Activated naive CD4-positive, alpha-beta T cell treated with anti-CD3 and anti-CD28 coated beads, Interleukin-2, amount 10 ng/mL, durations not matched to agents 7 days and 5 days (primary cell): ENCODE results near the gene PFKFB4.
"Not testable (repeated sequence)": the region's sequence is repeated elsewhere in the genome, so short reads cannot be mapped to it uniquely, and the experiment has no call there.

Experiments
- CTCF ChIA-PET: fragments of 350-600 bp; sonication (Branson Sonifier 250); formaldehyde crosslinking; loops from one replicate; lab custom pipeline; 2021; ENCODE audit warnings: antibody characterized with exemption; lab: Charles Lee
- DNase-seq: peaks from one replicate; pipeline ENCODE4 v3.0.0-alpha.2; 2020
- H3K27ac Mint-ChIP-seq: one replicate; pipeline ENCODE4 v1.8.0; 2021; ENCODE audit warnings: mild to moderate bottlenecking, moderate library complexity, mixed read lengths
- H3K27me3 Mint-ChIP-seq: one replicate; pipeline ENCODE4 v1.8.0; 2021; ENCODE audit warnings: mild to moderate bottlenecking, mixed read lengths
- H3K36me3 Mint-ChIP-seq: one replicate; pipeline ENCODE4 v1.8.0; 2021; ENCODE audit warnings: mixed read lengths
- H3K4me1 Mint-ChIP-seq: one replicate; pipeline ENCODE4 v1.8.0; 2021; ENCODE audit warnings: mixed read lengths
- H3K4me3 Mint-ChIP-seq: one replicate; pipeline ENCODE4 v1.8.0; 2021; ENCODE audit warnings: mild to moderate bottlenecking, moderate library complexity, mixed read lengths
- H3K9me3 Mint-ChIP-seq: one replicate; pipeline ENCODE4 v1.8.0; 2021; ENCODE audit warnings: mixed read lengths

PFKFB4 gene

DNA sequence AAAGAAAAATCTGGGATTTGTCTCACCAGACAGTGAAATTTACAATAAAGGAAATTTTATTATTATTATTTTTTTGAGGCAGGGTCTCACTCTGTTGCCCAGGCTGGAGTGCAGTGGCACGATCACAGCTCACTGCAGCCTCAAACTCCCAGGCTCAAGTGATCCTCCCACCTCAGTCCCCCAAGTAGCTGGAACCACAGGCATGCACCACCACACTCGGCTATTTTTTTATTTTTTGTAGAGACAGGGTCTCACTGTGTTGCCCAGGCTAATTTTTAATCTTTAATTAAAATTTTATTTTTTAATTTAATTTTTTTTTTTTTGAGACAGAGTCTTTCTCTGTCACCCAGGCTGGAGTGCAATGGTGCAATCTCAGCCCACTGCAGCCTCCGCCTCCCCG, 82.6 kb downstream of the PFKFB4 start:
- not testable (repeated sequence) for H3K27ac Mint-ChIP-seq, H3K27me3 Mint-ChIP-seq, H3K9me3 Mint-ChIP-seq, DNase-seq, H3K4me3 Mint-ChIP-seq
- peaks cover 31% of the 10 kb centered on the region for H3K36me3 Mint-ChIP-seq
- H3K4me1 Mint-ChIP-seq: peaks cover 76% of the 10 kb centered on the region
- CTCF ChIA-PET: interaction anchor here (0.7 to 3.5 kb wide), 7 partner anchors 28 to 75 kb away, joined by 3 to 25 read pairs (median 5); partner anchors contain the start of gene ATRIP

DNA sequence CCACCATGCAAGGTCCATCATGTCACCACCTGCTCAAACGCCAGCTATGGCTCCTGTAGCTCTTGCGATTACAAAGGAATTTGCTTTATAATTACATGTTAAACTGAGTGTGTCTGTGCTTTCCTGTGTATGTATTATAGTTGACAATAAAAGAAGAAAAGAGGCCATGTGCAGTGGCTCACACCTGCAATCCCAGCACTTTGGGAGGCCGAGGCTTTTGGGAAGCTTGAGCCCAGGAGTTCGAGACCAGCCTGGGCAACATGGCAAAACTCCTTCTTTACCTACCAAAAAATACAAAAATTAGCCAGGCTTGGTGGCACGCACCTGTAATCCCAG, 83.0 kb downstream of the PFKFB4 start:
- H3K4me3 Mint-ChIP-seq: peak overlapping the region; percentile 80
- DNase-seq: no peak
- H3K27me3 Mint-ChIP-seq: no peaks in the 10 kb centered on the region
- peaks cover 76% of the 10 kb centered on the region for H3K4me1 Mint-ChIP-seq
- peak overlapping the region; percentile 97 for H3K27ac Mint-ChIP-seq
- H3K36me3 Mint-ChIP-seq: peaks cover 32% of the 10 kb centered on the region
- no peaks in the 10 kb centered on the region for H3K9me3 Mint-ChIP-seq
- CTCF ChIA-PET: interaction anchor here (0.7 to 3.5 kb wide), 8 partner anchors 28 to 83 kb away, joined by 3 to 25 read pairs (median 5); partner anchors contain the start of genes ATRIP and PFKFB4

DNA sequence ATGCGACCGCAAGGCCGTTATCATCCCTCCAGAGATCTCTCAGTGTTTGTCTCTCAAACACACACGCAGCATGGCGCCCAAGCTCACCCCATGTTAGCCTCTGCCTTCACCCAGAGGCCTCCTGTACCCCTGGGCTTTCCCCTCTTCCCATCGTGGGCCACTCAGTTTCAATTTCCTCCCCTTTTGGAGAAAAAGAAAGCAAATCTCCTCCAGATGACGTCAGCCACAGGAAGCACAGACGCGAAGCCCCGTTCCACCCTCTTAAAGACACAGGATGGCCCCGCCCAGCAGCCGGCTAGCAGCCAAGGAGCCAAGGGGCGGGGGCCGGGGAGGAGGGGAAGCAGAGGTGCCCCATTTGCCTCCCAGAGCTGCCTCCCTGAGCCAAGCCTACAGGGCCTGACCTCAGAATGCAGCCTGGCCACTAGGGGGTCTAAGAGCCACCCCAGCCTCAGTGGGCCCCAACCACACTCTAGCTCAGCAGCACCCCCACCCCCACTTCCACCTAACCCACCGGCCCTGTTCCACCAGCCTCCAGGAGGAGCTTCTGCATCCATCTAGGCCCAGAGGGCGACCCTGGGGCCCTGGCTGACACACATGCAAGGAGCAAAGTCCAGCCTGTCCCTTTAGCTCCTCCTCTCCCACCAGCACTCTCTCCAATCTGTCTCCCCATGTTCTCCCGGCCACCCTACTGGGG, 83.5 kb downstream of the PFKFB4 start:
- DNase-seq: peak; percentile 97
- Mint-ChIP-seq H3K27me3 (no peaks in the 10 kb centered on the region), H3K36me3 (peaks cover 33% of the 10 kb centered on the region), H3K9me3 (no peaks in the 10 kb centered on the region), H3K4me1 (peaks cover 76% of the 10 kb centered on the region), H3K27ac (peak overlapping the region; percentile 97), H3K4me3 (peak overlapping the region; percentile 80)
- CTCF ChIA-PET: interaction anchor here (0.5 to 3.5 kb wide), 13 partner anchors 16 to 84 kb away, joined by 3 to 25 read pairs (median 4); partner anchors contain the start of genes ATRIP and PFKFB4

DNA sequence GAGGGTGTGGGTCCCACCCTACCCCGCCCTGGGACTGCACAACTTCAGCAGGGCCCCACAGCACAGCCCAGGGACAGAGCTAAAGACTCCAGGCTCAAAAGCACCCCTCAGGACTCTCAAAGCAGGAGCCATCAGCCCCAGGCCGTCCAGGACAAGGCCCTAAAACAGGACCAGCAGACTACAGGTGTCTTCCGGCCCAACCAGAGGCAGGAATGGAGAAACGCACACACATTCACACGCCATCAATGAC, 84.0 kb downstream of the PFKFB4 start:
- peak overlapping the region; percentile 80 for H3K4me3 Mint-ChIP-seq
- peak overlapping the region; percentile 97 for H3K27ac Mint-ChIP-seq
- no peaks in the 10 kb centered on the region for H3K9me3 Mint-ChIP-seq
- no peaks in the 10 kb centered on the region for H3K27me3 Mint-ChIP-seq
- DNase-seq: no peak
- CTCF ChIA-PET: interaction anchor here (0.5 to 3.5 kb wide), 11 partner anchors 17 to 84 kb away, joined by 3 to 25 read pairs (median 4); partner anchors contain the start of genes ATRIP and PFKFB4
- H3K4me1 Mint-ChIP-seq: peaks cover 76% of the 10 kb centered on the region
- peaks cover 35% of the 10 kb centered on the region for H3K36me3 Mint-ChIP-seq

DNA sequence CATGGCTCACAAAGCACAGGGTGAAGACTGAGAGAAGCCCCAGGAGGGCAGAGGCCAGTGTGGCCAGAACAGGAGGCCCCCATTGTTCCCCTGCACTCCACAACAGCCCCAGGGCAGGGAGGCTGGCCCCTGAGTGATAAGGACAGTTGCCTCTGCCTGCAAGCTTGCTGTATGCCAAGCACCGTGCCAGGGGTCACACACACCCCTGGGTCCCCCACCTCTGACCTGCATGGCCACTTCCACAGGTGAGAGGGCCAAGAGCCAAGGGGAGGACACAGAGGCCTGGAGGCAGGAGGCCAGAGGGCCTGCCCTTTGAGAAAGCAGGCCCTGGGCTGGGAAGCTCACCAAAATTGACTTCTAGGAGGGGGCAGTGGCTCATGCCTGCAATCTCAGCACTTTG, 86.3 kb downstream of the PFKFB4 start:
- peaks cover 75% of the 10 kb centered on the region for H3K4me1 Mint-ChIP-seq
- CTCF ChIA-PET: interaction anchor here (1.0 to 1.4 kb wide), 2 partner anchors 34 to 37 kb away, joined by 3 to 5 read pairs; no protein-coding TSS in a partner anchor

DNA sequence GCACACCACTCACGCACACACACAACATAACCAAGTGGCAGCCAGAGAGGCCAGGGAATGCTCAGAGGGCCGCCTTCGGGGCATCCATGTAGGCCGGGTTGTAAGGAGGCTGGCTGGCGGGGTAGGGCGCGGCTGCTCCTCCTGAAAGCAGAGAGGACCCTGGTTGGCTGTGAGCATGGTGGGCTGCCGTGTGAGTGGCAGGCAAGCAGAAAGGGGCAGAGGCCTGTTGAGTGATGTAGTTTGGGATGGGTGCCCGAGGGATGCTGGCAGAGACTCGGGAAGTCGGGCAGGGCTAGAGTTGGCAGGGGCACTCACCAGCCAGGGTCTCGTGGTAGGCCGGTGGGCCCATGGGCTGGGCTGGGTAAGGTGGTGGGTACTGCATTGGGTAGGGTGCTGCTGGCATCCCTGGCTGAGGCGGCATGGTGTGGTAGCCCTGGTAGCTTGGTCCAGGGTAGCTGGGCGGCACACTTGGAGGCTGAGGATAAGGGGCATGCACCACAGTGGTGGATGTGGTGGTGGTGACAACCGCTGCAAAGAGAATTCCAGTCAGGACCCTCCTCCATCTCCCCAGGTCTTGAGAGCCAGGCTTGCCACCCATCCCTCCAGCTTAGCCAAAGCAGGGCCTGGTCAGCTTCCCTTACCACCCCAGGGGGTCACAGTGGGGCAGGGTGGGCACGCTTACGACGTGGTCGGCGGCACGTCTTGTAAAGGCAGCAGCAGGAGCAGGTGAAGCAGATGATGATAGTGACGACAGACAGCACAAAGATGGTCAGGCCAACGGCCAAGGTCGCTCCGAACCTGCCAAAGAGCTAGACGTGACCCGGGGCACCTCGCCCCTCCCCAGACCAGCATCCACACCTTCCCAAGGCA, 87.3 kb downstream of the PFKFB4 start:
- Mint-ChIP-seq H3K4me1 (peaks cover 70% of the 10 kb centered on the region), H3K36me3 (peaks cover 40% of the 10 kb centered on the region), H3K27me3 (no peaks in the 10 kb centered on the region), H3K4me3 (peak overlapping the region; percentile 52), H3K9me3 (no peaks in the 10 kb centered on the region), H3K27ac (peak overlapping the region; percentile 77)
- DNase-seq: no peak
- CTCF ChIA-PET: interaction anchor here (1.0 to 3.6 kb wide), 3 partner anchors 33 to 39 kb away, joined by 3 to 25 read pairs (median 5); no protein-coding TSS in a partner anchor

More for the DNA sequence above, 86.3 kb downstream of the PFKFB4 start:
- peak overlapping the region; percentile 52 for H3K4me3 Mint-ChIP-seq
- no peak for DNase-seq
- H3K9me3 Mint-ChIP-seq: no peaks in the 10 kb centered on the region
- H3K36me3 Mint-ChIP-seq: peaks cover 46% of the 10 kb centered on the region
- peak overlapping the region; percentile 77 for H3K27ac Mint-ChIP-seq
- no peaks in the 10 kb centered on the region for H3K27me3 Mint-ChIP-seq

DNA sequence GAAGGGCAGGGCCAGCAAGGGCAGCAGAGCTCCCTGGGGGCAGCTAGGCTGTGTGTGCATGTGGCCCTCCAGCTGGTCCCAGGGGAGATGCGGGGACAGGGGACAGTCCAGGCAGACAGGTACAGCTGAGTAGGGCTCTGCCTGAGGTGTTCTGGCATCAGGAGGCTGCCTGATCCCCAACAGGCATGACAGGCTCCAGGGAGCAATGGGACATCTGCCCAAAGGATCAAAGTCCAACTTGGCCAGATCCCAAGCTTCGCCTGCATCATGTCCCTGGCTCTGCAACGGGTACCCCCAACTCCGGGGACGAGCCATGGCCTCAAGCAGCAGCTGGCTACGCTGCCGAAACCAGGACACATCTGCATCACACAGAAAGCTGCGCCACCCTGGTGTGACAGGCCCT, 88.3 kb downstream of the PFKFB4 start:
- CTCF ChIA-PET: interaction anchor here (1.9 to 3.6 kb wide), 3 partner anchors 10 to 40 kb away, joined by 6 to 25 read pairs (median 13); no protein-coding TSS in a partner anchor
- Mint-ChIP-seq H3K27ac (peak overlapping the region; percentile 91), H3K4me3 (peak overlapping the region; percentile 93), H3K4me1 (peaks cover 65% of the 10 kb centered on the region), H3K9me3 (no peaks in the 10 kb centered on the region), H3K36me3 (peaks cover 40% of the 10 kb centered on the region), H3K27me3 (no peaks in the 10 kb centered on the region)
- no peak for DNase-seq
